Skeletal muscle tissue (tissue), 4 donors: ENCODE measurements around the gene XBP1. TPM values are rescaled to one million over a fixed set of nuclear protein-coding genes. Genes with fewer than 3 reads are reported as not detected.

Experiments used
- H3K27ac ChIP-seq: one replicate; pipeline ENCODE4 v1.7.0; 2013; ENCODE audit warnings: mild to moderate bottlenecking, low read depth, low read length, inconsistent platforms
- H3K27me3 ChIP-seq, 3 donors: one replicate each; pipeline ENCODE4 v1.7.0; 2013; ENCODE audit warnings: low read length in 3 of 3; ENCODE audit not compliant: control insufficient read depth in 3 of 3, insufficient read depth in 3 of 3
- H3K36me3 ChIP-seq, 3 donors: one replicate each; pipeline ENCODE4 v1.7.0; 2013; ENCODE audit warnings: low read length in 3 of 3; ENCODE audit not compliant: control insufficient read depth in 3 of 3, insufficient read depth in 3 of 3
- H3K4me1 ChIP-seq, 3 donors: one replicate each; pipeline ENCODE4 v1.7.0; 2013; ENCODE audit warnings: low read length in 3 of 3, mild to moderate bottlenecking in 3 of 3; ENCODE audit not compliant: control insufficient read depth in 3 of 3, insufficient read depth in 3 of 3
- H3K4me3 ChIP-seq, 3 donors: one replicate each; pipeline ENCODE4 v1.7.0; 2013; ENCODE audit warnings: low read length in 3 of 3
- H3K9ac ChIP-seq, 3 donors: one replicate each; pipeline ENCODE4 v1.7.0; 2013; ENCODE audit warnings: low read length in 3 of 3, mild to moderate bottlenecking in 3 of 3, moderate library complexity in 2 of 3, low read depth in 1 of 3
- H3K9me3 ChIP-seq, 3 donors: one replicate each; pipeline ENCODE4 v1.7.0; 2013; ENCODE audit warnings: low read length in 3 of 3; ENCODE audit not compliant: control insufficient read depth in 3 of 3
- total RNA-seq: library from RNA; depleted of rRNA; stranded (reverse); fragments of >200 nt; gene quantifications from one replicate; pipeline ENCODE4 v1.2.3, GENCODE V29; 2014
- donor health status: Osteomylitis.

Gene XBP1
- total RNA-seq, 1 donor from 2014 or later, result 126 TPM

DNA sequence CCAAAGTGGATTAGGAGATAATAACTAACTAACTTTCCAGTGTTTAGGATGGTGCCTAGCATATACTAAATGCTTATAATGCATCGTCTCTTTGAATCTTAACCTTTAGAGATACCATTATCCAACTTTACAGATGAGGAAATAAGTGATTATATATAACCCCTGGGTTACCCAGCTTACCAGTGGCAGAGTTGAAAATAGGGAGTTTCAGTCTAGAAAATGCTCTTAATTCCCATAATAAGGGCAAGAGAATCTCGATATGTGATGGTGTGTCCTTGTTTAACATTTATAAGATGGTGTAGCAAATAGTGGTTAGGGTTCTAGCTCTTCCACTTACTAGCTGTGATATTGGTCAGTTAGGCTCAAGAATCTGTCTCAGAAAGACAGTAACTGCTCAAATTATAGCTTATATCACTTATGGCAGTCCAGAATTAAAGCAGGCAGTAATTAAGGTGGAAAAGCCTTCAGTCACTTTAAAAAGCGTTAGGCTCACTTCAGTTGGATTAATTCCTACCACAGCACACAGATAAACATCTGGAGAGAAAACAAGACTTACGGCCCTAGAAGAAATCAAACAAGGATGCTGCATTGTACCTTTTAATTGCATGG is 6.3 kb downstream of the XBP1 start:
- Histone ChIP-seq H3K4me1 (peaks cover 4 to 11% (median 7%) of the 10 kb centered on the region in 3 donors), H3K9me3 (no peaks in the 10 kb centered on the region), H3K9ac (no peak overlapping the region), H3K4me3 (no peak overlapping the region), H3K27ac (no peak overlapping the region), H3K27me3 (no peaks in the 10 kb centered on the region), H3K36me3 (peaks cover 22 to 44% (median 33%) of the 10 kb centered on the region in 3 donors)

DNA sequence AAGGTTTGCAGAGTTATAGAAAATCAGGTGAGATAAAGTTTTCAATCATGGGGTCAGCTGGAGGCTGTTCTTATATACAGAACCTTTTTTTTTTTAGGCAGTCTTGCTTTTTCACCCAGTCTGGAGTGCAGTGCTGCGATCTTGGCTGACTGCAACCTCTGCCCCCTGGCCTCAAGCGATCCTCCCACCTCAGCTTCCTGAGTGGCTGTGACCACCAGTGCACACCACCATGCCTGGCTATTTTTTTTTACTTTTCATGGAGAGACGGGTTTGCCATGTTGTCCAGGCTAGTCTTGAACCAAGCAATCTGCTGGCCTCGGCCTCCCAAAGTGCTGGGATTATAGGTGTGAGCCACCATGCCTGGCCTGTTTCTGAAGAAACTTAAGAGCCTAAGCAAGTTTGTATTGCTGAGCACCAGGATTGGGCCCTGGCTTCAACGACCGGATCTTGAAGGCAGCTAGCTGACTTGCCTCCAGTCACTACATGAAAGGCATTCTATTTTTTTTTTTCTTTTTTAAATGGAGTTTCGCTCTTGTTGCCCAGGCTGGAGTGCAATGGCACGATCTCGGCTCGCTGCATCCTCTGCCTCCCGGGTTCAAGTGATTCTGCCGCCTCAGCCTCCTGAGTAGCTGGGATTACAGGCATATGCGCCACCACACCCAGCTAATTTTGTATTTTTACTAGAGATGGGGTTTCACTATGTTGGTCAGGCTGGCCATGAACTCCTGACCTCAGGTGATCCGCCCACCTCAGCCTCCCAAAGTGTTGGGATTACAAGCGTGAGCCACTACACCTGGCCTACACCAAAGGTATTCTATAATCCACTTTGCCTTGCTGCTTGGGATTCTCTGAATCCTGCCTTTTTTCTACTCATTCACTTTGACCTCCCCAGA is 7.6 kb downstream of the XBP1 start:
- Histone ChIP-seq H3K27ac (no peak overlapping the region), H3K9ac (no peak overlapping the region), H3K4me1 (peaks cover 0 to 4% (median 0%) of the 10 kb centered on the region in 3 donors), H3K4me3 (no peak overlapping the region), H3K36me3 (peaks cover 22 to 51% (median 36%) of the 10 kb centered on the region in 3 donors), H3K27me3 (no peaks in the 10 kb centered on the region), H3K9me3 (no peaks in the 10 kb centered on the region)

DNA sequence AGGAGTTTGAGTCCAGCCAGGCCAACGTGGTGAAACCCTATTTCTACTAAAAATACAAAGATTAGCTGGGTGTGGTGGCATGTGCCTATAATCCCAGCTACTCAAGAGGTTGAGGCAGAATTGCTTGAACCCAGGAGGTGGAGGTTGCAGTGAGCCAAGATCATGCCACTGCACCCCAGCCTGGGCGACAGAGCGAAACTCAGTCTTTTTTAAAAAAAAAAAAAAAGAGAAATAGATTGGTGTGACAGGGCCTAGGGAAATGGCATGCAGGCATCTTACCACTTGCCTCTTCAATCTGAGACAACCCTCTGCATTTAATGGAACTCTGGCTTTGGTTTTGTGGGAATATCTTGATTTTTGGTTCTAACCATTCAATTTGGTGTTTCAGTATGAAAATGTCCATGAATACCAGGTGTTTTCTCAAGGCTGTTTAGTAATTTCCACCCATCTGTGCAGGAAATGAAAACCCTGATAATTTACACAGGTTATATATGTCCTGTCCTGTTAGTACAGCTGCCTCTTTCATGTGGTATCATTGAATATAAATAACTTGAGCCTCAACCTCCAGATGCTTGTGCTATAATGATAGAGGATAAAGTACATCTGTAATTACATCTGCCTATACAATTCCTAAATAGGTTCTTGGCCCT is 8.4 kb downstream of the XBP1 start:
- Histone ChIP-seq H3K27me3 (no peaks in the 10 kb centered on the region), H3K4me3 (no peak overlapping the region), H3K4me1 (peaks cover 0 to 4% (median 0%) of the 10 kb centered on the region in 3 donors), H3K27ac (no peak overlapping the region), H3K9ac (no peak overlapping the region), H3K36me3 (peaks cover 20 to 50% (median 36%) of the 10 kb centered on the region in 3 donors), H3K9me3 (no peaks in the 10 kb centered on the region)

DNA sequence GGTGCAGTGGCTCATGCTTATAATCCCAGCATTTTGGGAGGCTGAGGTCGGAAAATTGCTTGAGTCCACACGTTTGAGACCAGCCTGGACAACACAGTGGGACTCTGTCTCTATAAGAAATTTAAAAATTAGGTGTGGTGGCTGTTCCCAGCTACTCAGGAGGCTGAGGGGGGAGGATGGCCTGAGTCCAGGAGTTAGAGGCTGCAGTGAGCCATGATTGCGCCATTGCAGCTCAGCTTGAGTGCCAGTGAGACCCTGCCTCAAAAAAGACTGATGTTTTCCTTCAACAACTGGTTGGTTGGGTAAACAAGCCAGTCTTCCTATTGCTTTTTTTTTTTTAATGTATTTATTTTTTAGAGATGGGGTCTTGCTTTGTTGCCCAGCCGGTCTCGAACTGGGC is 9.2 kb downstream of the XBP1 start:
- no peaks in the 10 kb centered on the region for H3K9me3 ChIP-seq
- no peaks in the 10 kb centered on the region for H3K27me3 ChIP-seq
- peaks cover 18 to 49% (median 36%) of the 10 kb centered on the region in 3 donors for H3K36me3 ChIP-seq
- H3K27ac ChIP-seq, result no peak overlapping the region
- H3K4me1 ChIP-seq, result no peaks in the 10 kb centered on the region
- no peak overlapping the region for H3K9ac ChIP-seq
- H3K4me3 ChIP-seq, result no peak overlapping the region

DNA sequence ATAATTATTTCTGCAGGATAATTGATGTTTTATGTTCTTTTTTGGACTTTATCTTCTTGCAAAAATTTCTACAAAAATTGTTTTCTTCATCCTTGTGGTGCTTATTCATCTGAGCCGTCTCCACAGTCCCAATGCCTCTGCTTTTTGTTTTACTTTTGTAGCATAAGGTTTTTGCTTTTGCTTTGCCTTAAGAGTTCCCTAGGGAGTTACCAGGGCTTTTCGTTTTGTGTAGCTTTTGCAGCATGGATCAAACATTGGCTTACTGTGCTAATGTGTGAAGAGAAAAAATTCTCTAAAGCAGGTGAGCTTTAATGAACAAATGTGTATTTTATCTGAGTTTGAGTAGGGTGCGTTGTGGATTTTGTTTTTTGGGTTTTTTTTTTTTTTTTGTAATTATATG is 11.8 kb downstream of the XBP1 start:
- Histone ChIP-seq H3K9me3 (no peaks in the 10 kb centered on the region), H3K27me3 (no peaks in the 10 kb centered on the region), H3K4me3 (no peak overlapping the region), H3K9ac (no peak overlapping the region), H3K27ac (no peak overlapping the region), H3K4me1 (no peaks in the 10 kb centered on the region), H3K36me3 (peaks cover 19 to 49% (median 36%) of the 10 kb centered on the region in 3 donors)

DNA sequence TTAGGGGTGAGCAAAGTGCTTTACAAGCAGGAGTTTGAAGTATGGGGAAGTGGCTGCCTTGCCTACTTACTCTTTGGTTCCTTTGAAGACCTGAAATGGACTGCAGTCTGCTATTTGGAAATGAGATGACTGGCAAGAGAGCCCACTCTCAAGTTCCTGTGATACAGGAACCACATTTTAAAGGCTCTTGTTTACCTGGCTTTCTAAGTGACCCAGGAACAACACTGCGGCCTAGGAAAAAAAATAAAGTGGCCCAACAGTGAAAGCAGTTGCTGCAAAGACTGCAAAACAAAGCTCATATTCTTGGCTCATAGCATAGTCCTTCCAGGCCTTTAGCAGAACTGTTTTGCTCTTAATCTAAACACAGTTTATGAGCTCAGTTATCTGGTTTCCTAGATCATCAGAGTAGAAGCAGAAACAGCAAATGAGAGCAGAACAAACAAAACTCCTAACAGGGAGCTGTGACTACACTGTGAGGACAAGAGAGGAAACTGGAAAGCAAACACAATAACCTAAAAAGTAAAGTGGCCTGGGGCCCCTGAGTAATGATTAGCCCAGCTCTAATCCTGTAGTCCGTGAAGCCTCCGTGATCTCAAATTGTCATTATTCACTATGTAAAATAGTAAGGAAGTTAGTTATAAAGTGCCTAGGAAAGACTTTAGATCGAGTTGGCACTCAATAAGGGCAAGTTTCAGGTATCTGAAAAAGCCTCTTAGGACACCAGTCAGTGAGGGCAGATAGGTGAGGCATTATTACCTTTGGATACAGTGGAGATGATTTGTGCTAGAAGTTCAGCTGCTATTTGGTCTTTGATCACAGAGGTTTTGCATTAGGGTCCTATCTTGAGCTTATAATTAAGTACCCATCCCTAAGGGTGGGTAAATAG is 16.3 kb downstream of the XBP1 start:
- peaks cover 0 to 9% (median 3%) of the 10 kb centered on the region in 3 donors for H3K4me1 ChIP-seq
- no peak overlapping the region for H3K27ac ChIP-seq
- H3K36me3 ChIP-seq, result peaks cover 19 to 57% (median 43%) of the 10 kb centered on the region in 3 donors
- no peak overlapping the region for H3K9ac ChIP-seq
- H3K9me3 ChIP-seq, result no peaks in the 10 kb centered on the region
- H3K4me3 ChIP-seq, result no peak overlapping the region
- H3K27me3 ChIP-seq, result no peaks in the 10 kb centered on the region

DNA sequence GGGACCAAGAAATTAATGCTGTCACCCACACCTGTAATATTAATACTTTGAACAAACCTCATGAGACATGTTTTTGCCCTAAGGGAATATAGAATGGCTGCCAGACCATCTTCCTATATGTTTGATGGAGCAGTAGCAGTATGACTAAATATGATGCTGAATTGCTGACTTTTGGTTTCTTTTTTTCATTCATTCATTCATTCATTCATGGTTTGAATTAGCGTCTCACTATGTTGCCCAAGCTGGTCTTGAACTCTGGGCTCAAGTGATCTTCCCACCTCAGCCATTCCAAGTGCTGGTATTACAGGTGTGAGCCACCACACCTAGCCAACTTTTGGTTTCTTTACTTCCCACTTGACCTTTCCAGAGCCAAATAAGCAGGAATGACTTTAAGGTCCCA is 20.1 kb downstream of the XBP1 start:
- Histone ChIP-seq H3K27ac (no peak overlapping the region), H3K9ac (no peak overlapping the region), H3K9me3 (no peaks in the 10 kb centered on the region), H3K4me3 (no peak overlapping the region), H3K4me1 (peaks cover 3 to 9% (median 6%) of the 10 kb centered on the region in 3 donors), H3K36me3 (peaks cover 8 to 38% (median 29%) of the 10 kb centered on the region in 3 donors), H3K27me3 (no peaks in the 10 kb centered on the region)

DNA sequence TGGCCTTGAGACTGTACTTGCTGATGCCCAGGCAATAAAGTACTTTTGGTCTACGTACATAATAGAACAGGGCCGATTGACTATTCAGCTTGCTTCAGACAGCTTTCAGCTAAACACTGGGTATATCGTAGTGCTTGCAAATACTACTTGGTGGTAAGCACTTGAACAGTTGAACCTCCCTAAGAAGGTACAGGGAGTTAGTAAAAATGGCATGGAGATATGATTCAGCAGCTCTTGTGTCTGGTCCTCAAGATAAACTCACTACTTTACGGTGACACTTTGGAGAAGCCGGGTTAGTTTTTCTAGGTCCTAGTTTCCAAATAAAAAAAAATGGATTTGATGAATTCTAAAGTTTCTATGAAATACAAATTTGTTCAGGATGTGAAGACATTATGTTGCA is 20.5 kb downstream of the XBP1 start:
- no peaks in the 10 kb centered on the region for H3K9me3 ChIP-seq
- peaks cover 3 to 37% (median 27%) of the 10 kb centered on the region in 3 donors for H3K36me3 ChIP-seq
- H3K4me1 ChIP-seq, result peaks cover 3 to 9% (median 8%) of the 10 kb centered on the region in 3 donors
- H3K9ac ChIP-seq, result no peak overlapping the region
- H3K4me3 ChIP-seq, result no peak overlapping the region
- H3K27me3 ChIP-seq, result no peaks in the 10 kb centered on the region
- no peak overlapping the region for H3K27ac ChIP-seq

DNA sequence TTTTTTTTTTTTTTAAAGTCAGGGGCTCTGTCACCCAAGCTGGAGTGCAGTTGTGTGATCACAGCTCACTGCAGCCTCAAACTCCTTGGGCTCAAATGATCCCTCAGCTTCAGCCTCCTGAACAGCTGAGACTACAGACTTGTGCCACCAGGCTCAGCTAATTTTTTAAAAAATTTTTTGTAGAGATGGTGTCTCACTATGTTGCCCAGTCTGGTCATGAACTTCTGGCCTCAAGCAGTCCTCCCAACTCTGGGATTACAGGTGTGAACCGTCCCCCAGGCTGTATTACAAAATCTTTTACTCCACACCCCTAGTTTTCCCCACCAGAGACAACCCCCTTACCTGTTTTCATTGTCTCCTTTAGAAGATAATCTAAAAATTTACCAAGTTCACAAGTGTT is 26.0 kb downstream of the XBP1 start:
- H3K9me3 ChIP-seq, result peaks cover 0 to under 1% (median 0%) of the 10 kb centered on the region in 3 donors
- H3K36me3 ChIP-seq, result peaks cover 4 to 13% (median 12%) of the 10 kb centered on the region in 3 donors
- no peaks in the 10 kb centered on the region for H3K27me3 ChIP-seq
- no peak overlapping the region for H3K9ac ChIP-seq
- H3K4me1 ChIP-seq, result peaks cover 7 to 11% (median 10%) of the 10 kb centered on the region in 3 donors
- no peak overlapping the region for H3K27ac ChIP-seq
- no peak overlapping the region for H3K4me3 ChIP-seq
